Measurements from ENCODE around the gene LAPTM5.

LAPTM5 gene

GRCh38 chr1:30741239-30741894, 16.2 kb downstream of the LAPTM5 start:
- DNase-seq, result no peak

GRCh38 chr1:30740251-30741238, 17.0 kb downstream of the LAPTM5 start:
- no peak for DNase-seq

DNA sequence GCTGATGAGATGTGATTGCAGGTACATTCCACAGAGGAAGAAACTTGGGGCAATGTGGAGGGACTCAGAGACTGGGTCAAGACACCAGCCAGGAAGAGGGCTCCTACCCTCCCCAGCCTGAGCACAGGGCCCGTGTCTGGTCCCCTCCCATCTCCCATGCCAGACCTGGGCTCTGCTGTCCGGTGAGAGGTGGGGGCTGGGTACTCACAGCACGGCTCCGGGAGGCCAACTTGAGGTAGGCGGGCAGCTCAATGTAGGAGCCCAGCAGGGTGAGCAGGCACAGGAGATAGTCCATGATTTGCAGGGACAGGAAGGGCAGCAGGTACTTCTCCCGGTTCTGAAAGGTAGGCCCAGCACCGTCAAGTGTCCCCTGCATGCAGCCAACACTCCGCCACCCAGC, 18.0 kb downstream of the LAPTM5 start:
- no peak for DNase-seq

GRCh38 chr1:30738715-30739559, 18.6 kb downstream of the LAPTM5 start:
- no peak for DNase-seq

GRCh38 chr1:30738040-30738714, 19.4 kb downstream of the LAPTM5 start:
- DNase-seq, result no peak

DNA sequence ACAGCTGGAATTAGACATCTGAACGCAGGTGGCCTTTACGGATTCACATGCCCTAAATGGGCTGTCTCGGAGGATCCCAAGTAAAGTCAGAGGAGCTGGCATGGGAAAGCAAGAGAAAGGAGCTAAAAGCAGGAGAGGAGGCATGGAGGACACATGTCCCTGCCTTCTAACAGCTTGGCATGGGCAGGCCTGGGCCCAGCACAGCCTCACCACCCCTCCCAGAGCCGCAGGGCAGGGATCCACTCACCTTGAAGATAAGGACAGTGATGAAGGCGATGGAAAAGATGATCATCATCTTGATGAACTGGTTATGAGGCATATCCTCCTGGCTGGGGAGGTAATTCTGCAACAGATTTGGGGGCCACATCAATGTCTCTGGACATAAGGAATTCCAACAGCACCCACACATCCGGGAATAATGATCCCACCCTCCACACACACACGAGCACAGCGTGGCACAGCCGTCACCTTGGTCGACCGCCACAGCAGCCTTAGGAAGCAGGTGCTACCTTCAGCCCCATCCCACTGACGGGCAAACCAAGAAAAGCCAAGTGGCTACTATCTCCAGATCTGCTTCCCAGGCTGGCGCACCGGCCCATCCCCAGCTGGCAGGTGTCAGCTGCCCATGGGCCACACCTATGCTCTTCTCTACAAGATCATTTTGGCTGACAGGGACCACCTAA, 20.1 kb downstream of the LAPTM5 start:
- DNase-seq, result no peak

GRCh38 chr1:30735668-30736498, 21.7 kb downstream of the LAPTM5 start:
- no peak for DNase-seq

DNA sequence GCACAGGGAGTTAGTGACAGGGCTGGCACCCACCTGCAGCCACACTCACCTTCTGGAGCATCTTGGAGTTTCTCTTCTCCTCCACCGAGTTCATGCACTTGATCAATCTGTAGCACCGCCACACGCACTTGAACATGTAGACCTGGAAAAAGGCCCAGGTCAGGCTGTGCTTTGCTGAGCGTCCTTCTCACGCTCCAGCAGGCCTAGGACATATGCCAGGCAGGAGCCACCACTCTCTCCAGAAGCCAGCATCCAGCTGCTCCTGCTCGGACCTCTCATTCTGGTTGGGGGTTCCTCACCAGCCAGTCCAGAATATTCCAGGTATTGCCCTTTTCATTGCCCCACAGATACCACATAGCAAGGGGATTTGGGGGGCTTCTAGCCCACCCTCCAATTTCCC, 22.4 kb downstream of the LAPTM5 start:
- no peak for DNase-seq

GRCh38 chr1:30734580-30734979, 23.0 kb downstream of the LAPTM5 start:
- no peak for DNase-seq

DNA sequence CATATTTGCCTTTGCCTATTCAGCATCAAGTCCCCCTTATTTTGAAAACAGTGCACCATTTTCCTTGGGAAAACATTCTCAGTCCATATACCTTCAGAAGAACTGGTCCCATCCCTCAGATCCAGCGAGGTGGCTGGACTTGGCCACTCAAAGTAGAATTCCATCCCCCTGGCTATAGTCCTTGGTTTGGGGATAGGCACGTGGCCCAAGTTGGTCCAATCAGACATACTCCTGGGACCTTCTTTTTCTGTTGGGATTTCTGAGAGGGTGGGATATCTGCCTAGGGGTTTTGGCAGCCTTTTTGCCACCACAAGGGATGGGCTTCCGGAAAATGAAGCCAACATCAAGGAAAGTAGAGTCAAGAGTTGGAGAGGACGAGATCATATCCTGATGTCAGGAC, 23.5 kb downstream of the LAPTM5 start:
- no peak for DNase-seq

DNA sequence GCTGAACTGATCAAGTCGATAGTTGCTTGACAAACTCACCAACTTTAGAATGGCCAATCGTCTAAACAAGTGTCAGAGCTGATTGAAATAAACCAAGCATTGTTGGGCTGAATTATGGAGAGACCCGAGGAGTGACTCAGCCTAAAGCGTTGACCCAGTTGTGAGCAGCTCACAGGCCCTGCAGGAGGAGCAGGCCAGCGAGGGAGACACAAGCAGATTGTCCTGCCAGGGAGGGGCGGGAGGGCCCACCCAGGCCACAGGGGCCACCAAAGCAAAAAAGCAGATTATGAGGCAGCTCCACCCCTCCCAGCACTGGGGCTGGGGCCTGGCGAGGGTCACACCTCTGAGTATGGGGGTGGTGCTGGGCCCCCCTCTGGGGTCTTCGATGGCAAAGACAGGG, 24.1 kb downstream of the LAPTM5 start:
- DNase-seq, result no peak

DNA sequence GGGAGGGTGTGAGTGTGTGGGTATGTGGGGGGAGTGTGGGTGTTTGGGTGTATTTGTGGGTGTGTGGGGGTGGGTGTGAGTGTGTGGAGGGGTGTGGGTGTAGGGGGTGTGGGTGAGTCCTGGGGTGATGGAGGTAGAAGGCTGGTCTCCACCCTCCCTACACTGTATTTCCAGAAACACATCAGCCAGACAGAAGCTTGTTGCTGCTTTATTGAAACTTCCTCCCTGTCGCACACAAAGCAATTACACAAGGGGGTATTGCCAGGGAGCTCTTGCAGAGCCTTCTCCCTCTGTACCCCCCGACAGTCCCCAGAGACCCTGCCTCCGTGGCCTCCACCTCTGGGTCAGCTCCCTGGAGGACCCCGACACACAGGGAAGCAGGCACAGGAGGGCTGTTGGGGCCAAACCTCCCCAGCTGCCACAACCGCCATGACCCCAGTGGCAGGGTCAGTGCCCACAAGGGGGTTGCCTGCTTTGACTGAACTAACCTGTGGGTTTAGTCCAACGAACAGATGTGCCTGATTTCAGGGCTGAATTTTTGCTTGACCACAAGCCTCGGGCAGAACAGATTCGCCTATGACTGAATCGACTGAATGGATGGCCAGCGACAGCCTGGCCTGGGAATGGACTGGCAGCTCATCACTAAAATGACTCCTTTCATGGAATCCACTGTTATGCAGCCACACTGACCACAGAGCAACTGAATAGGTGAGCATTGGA, 25.1 kb downstream of the LAPTM5 start:
- no peak for DNase-seq

- no peak for DNase-seq
Observed at GRCh38 chr1:30731806-30732276, 25.7 kb downstream of the LAPTM5 start.

GRCh38 chr1:30731109-30731805, 26.3 kb downstream of the LAPTM5 start:
- no peak for DNase-seq

DNA sequence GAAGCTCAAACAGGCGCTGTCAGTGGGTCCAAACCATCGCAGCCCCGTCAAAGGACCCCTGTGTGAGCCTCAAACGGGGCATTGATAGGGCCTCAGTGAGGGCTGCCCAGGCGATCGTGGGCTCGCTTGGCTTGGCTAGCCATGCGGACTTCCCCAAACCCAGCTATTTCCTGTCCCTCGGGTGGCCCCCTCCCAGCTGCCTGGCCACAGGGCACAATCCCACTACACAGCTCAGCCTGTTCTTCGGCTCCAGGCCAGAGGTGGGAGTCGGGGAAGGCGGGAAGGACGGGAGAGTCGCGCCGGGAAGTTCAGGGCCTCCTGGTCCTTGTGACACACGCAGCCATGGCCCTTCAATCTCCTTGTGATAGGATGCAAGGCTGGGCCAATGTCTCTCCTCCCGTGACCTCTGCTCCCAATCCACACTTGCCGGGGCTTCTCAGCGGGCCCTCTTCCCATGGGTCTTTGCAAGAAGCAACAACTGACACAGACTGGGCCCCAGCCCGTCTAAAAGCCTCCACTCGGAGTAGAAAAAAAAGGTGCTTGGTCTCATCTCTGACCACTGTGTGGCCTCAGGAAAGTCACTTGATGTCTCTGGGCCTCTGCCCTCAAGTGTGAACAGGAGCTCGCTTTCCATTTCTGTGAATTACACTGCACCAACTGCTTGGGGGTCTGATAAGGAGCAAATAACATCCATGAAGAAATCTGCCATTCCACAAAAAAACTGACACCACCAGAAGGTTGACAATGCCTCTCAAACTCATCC, 27.0 kb downstream of the LAPTM5 start:
- no peak for DNase-seq

- DNase-seq, result no peak
Observed at GRCh38 chr1:30729901-30730300, 27.7 kb downstream of the LAPTM5 start.

DNA sequence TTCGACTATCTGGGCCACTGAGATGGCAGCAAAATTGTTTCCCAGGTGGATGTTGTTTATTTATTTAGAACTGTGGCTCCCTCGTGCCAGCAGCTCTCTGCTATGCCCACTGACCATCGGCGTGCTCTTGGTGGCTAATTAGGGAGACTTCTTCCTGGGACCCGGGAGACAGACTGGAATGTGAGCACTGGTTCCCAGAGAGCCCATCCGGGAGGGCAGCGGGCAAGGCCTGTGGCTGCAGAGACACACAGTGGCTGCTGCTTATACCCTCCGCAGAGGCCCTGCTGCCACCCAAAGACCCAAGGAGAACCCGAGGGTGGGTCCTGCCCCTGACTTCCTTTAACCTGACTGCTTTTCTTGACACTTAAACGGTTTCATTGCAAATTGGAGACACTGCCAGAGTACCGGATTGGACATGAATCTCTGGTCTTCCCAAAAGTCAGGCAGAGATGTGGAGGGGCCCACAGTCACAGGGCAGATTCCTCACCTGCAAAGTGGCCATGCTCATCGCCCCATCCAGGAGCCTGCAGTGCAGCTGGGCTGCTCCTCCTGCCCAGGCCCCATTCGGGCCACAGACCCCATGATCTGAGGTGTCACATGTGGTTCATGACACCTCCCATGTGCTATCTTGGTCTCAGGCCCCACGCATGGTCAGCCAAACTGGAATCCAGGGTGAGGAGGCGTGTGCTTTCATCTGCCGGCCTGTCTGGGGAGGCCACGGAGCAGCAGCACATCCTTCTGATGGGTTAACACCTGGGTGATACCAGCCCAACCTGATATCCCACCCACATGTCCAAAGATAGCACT, 28.5 kb downstream of the LAPTM5 start:
- no peak for DNase-seq

- no peak for DNase-seq
Observed at GRCh38 chr1:30728340-30728739, 29.2 kb downstream of the LAPTM5 start.

All from central memory CD4-positive, alpha-beta T cell (primary cell).